ENCODE results near the gene MAN2A1.
"Not testable (repeated sequence)": the region's sequence is repeated elsewhere in the genome, so short reads cannot be mapped to it uniquely, and the experiment has no call there.

Gene MAN2A1

GRCh38 chr5:109857405-109858031, 167.8 kb downstream of the MAN2A1 start:
- in situ Hi-C loops (cut with HindIII; ENCODE audit: low sequenced_read_pairs) = no loop called here

DNA sequence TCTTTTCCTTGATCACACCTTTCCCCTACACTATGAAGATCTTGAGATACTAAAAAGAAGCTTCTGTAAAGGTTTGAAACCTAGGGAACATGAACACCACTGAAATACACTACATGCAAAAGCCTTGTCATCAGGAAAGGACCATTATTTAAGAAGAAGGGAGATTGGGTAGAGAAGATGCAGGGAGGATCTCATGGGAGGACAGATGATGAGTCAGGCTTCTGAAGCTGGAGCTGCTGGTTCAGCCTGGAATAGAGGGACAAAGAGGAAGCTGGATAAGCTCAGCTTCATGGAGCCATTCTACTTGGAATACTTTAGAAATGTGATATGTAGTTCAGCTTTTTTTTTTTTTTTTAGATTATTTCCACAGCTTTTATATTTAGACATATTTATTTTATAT, 169.8 kb downstream of the MAN2A1 start:
- in situ Hi-C loops (cut with HindIII; ENCODE audit: low sequenced_read_pairs) = no loop called here

DNA sequence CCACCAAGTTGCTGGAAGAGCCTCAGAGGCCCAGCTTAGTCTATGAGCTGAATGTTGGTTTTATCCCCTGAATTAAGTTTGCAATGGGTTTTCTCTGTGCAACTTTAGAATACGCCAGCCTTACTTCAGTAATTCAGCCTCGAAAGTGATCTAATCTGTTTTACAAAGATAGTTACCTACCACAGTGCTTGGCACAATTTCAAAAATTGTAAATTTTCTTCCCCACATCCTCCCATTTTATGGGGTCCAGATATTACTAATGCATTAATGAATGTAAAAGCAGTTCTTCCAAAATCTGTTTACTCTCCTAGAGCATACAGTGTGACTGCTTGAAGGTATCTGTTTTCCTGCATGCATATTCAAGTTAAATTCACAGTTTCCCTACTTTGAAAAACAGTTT, 172.6 kb downstream of the MAN2A1 start:
- in situ Hi-C loops (cut with HindIII; ENCODE audit: low sequenced_read_pairs) = no loop called here

DNA sequence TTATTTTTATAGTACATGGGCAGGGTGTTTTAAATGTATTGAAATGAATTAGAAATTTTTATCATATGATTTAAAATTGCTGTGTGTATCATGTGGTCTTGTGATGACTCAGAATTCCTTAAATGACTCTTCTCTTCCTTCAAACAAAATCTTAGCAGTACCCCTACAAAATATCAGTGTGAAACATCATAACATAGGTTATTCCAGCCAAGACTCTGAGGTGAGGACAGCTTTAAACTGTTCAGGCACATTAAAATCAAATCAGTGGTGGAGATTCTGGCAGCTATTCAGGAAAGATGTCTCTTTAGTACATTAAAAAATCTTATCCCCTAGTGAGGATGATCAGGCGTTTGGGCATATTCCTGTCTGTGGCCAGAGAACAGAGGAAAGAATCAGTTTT, 174.0 kb downstream of the MAN2A1 start:
- in situ Hi-C loops (cut with HindIII; ENCODE audit: low sequenced_read_pairs) = no loop called here

- in situ Hi-C loops (cut with HindIII; ENCODE audit: low sequenced_read_pairs) = no loop called here
These were observed 175.9 kb downstream of the MAN2A1 start for GRCh38 chr5:109865637-109866036.

DNA sequence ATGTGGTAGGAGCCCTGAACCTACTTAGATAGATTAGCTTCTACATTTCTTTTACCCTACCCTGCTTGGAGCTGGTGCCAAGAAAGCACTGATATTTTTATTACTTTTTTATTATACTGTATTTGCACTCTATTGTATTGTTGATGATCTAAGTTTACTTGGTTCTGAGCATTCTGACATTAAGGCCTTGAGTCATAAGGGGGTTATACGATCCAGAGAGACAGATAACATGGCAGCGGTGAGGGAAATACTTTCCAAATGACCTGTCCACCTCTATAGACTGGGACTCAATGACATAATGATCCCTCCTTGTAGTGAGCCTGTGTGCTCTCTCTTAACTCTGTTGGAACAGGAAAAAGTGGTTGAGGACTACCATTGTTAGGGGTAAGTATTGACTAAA, 176.3 kb downstream of the MAN2A1 start:
- in situ Hi-C loops (cut with HindIII; ENCODE audit: low sequenced_read_pairs) = no loop called here

DNA sequence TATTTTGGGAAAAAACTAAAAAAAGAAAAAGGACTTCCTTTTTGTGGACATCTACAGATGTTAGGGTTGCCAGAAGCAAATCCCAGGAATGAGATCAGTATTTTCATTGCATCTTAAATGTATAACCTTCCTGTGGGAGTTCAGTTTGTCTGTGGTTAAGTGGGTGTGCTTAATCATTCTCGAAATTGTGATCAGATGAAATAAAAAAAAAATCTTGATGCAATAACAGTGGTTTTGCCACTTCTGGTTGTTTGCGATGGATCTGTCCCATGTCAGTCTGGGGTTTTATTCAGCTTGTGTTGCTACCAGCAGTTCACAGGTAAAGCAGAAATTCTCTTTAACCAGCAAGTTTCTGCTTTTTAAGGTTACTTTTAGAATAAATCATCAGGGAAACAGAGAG, 179.0 kb downstream of the MAN2A1 start:
- in situ Hi-C loops (cut with HindIII; ENCODE audit: low sequenced_read_pairs) = no loop called here

- in situ Hi-C loops (cut with HindIII; ENCODE audit: low sequenced_read_pairs) = no loop called here
These were observed 184.0 kb downstream of the MAN2A1 start for GRCh38 chr5:109873687-109874086.

DNA sequence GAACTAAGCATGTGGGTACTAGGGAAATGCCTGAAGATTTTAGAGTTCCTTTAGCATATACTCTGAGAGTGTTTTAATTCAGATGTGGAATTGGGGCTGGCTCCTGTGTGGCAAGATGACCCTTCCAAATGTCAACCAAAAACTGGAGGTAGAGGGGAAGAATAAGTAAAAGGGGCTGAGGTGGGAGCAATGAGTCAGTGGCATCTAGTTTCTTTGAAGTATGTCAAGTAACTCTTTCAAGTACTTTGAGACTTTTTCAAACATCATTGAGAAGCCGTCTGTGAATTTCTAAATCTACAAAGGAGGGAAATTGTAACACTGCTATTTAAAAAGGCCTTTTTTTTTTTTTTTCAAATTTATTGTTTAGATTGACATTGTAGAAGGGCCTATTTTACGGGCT, 184.4 kb downstream of the MAN2A1 start:
- in situ Hi-C loops (cut with HindIII; ENCODE audit: low sequenced_read_pairs) = no loop called here

DNA sequence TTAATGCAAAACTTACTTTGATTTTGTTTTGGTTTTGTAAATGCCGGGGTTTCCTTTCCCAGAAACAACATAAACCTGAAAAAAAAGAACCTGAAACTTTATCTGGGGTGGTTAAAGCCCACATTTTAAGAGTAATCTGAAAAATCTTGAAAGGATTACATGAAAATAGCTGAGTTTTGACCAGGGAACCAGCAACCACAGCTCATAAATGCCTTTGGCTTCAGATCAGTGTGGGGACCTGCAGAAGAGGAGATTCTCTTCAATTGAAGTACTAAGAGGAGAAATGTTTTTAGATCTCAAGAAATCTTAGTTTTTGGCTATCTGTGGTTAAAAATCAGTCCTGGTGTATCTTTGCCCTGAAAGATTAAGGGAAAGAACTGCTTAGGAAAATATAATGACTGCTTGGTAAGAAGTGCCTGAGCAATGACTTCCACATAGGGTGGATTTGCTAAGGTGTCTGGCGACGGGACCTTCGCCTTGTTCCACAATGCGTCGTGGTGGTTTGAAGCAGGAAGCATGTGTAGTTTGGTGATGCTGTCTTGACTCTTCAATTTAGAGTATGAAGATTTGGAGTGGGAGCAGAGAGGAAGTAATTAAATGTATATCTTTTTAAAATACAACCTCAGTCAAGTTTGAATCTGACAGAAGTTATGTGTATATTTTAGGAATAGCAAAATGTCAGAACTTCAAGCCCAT, 186.5 kb downstream of the MAN2A1 start:
- in situ Hi-C loops (cut with HindIII; ENCODE audit: low sequenced_read_pairs) = no loop called here

- in situ Hi-C loops (cut with HindIII; ENCODE audit: low sequenced_read_pairs) = no loop called here
These were observed 187.4 kb downstream of the MAN2A1 start for GRCh38 chr5:109876941-109877669.

DNA sequence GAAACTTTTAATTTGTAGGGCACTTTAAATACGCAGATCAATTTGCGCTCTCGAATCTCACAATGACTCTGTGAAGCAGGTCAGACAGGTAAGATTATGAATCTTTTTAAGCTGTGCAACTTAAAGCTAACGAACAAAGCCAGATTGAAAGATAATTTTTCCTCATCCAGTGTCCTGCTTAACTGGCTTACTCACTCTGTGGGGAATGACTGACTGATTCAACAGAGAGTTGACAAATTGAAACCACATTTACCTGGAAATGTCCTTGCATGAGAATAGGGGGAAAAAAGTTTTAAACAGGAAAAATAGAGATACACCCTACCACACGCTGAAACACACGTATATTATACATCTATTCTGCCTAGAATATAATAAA, 187.9 kb downstream of the MAN2A1 start:
- in situ Hi-C loops (cut with HindIII; ENCODE audit: low sequenced_read_pairs) = no loop called here

DNA sequence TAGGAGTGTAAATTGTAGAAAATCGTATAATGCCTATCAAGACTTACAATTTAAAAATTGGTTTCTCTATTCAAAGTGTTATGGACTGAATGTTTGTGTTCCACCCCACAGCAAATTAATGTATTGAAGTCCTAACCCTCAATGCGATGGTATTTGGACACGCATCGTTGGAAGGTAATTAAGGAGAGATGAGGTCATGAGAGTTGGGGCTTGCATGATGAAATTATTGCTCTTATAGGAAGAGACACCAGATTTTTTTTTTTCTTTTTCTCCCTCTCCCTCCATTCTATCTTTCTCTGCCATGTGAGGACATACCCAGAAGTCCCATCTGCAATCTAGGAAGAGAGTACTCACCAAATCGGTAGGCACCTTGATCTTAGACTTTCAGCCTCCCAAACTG, 189.2 kb downstream of the MAN2A1 start:
- in situ Hi-C loops (cut with HindIII; ENCODE audit: low sequenced_read_pairs) = no loop called here

DNA sequence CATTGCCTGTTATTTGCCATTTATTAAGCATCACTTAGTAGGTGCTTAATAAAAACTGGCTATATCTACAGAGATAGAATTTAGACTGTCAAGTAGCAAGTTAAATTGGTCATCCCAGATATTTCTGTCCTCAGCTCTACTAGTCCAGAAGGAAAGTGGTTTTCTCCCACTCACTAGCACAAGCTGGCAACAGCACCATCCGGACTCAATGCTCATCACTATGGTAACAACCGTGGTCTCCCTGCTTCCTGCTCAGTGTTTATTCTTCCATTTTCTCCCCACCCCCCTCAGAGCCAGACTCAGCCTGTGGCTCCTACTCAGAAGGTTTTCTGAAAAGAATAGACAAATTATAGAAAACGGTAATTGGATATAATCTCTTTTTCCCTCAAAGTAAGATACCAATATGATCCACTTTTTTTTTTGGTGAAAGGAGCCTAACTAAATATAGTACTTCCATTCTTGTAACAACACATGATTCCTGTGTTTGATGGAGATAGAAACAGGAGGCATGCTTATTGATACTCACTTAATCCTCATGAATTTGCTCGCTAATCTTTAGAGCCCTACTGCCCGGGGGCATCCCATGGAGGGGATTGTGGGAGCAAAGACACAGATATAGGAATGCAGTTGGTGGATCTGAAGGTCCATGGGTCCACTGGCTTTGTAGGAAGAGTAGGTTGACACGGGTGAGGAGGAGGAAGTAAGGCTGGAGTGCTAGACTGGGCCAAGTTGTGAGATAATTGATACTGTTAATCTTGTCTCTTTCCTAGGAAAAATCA, 191.4 kb downstream of the MAN2A1 start:
- in situ Hi-C loops (cut with HindIII; ENCODE audit: low sequenced_read_pairs) = no loop called here

DNA sequence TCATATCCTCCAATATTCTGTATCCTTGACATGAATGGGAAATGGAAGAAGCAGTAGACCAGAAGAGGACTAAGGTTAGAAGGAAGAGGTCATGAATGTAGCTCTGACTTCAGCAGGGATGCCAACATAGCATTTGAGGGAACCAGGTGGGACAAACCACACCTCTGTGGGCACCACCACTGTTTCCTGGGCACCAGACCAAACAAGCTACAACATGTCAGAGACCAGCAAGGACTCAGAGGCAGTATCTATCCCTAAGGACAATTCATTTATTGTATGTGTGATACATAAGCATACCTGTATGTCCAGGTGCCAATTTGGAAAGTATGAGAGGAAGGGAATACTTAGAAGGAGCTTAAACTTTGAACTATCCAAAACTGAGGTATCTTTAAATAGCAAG, 192.8 kb downstream of the MAN2A1 start:
- in situ Hi-C loops (cut with HindIII; ENCODE audit: low sequenced_read_pairs) = no loop called here

- in situ Hi-C loops (cut with HindIII; ENCODE audit: low sequenced_read_pairs) = no loop called here
These were observed 194.9 kb downstream of the MAN2A1 start for GRCh38 chr5:109884676-109885075.

DNA sequence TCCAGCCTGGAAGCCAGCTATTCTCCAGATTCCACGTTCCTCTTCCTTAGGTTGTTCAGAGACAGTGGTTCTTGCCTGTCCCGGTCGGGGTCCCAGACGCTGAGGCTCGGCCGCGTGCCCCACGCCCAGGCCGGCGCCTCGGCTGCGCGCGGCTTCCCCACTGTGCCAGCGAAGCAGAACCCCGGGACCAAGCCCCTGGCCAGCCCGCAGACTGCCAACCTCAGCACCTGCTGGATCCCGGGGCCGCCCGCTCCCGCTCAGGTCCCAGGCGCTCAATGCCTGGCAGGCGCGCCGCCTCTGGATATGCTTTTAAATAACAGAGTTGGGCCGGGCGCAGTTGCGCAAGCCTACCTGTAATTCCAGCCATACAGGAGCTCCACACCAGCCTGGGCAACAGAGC, 195.5 kb downstream of the MAN2A1 start:
- in situ Hi-C loops (cut with HindIII; ENCODE audit: low sequenced_read_pairs) = no loop called here

DNA sequence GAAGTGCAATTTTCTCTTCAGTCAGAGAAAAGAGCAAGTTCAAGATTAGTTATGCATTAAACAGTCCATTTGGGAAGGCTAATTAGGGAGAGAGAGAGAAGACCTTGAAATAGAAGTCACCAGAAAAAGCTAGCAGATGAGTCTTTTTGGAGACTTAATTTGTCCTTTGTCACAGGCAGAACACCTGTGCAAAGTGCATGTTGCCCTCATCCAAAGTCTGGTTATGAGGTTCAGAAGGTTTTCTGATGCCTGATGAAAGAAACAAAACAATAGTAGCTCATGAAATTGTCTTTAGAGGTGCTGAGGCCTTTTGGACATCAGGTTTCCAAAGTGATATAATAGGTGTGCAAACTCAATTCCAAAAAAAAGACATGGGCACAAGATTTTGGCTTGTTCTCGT, 199.3 kb downstream of the MAN2A1 start:
- in situ Hi-C loops (cut with HindIII; ENCODE audit: low sequenced_read_pairs) = no loop called here

- in situ Hi-C loops (cut with HindIII; ENCODE audit: low sequenced_read_pairs) = not testable (repeated sequence)
These were observed 203.5 kb downstream of the MAN2A1 start for GRCh38 chr5:109893271-109893670.

GRCh38 chr5:109898269-109899162, 208.8 kb downstream of the MAN2A1 start:
- in situ Hi-C loops (cut with HindIII; ENCODE audit: low sequenced_read_pairs) = no loop called here

GRCh38 chr5:109899163-109899535, 209.4 kb downstream of the MAN2A1 start:
- in situ Hi-C loops (cut with HindIII; ENCODE audit: low sequenced_read_pairs) = no loop called here
